ENCODE data around the gene SUOX. TPM values are rescaled to one million over a fixed set of nuclear protein-coding genes. Genes with fewer than 3 reads are reported as not detected.

SUOX gene
- polyA plus RNA-seq, 1 donor from 2014 or later, result 13.1 TPM

DNA sequence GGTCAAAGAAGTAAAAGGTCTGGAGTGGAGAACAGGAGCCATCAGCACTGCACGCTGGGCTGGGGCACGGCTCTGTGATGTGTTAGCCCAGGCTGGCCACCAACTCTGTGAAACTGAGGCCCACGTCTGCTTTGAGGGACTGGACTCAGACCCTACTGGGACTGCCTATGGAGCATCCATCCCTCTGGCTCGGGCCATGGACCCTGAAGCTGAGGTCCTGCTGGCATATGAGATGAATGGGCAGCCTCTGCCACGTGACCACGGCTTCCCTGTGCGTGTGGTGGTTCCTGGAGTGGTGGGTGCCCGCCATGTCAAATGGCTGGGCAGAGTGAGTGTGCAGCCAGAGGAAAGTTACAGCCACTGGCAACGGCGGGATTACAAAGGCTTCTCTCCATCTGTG, 7.1 kb downstream of the SUOX start:
- no peaks in the 10 kb centered on the region for H3K9me2 ChIP-seq (ENCODE audit: insufficient read depth, low read length)
- H2AFZ ChIP-seq (ENCODE audit: low read depth, low read length), result no peak overlapping the region
- no peak overlapping the region for H3K4me2 ChIP-seq (ENCODE audit: low read length)
- H3K4me3 ChIP-seq (ENCODE audit: low read length), result no peak overlapping the region
- H3K9ac ChIP-seq (ENCODE audit: low read length), result no peak overlapping the region
- no peaks in the 10 kb centered on the region for H4K20me1 ChIP-seq (ENCODE audit: insufficient read depth)
- H3K27me3 ChIP-seq (ENCODE audit: insufficient read depth, low read depth, low read length), result no peaks in the 10 kb centered on the region
- no peak overlapping the region for H3K27ac ChIP-seq (ENCODE audit: low read length)
- H3K79me2 ChIP-seq (replicated peaks; ENCODE audit: insufficient read depth, low read length), result no peaks in the 10 kb centered on the region
- TF ChIP-seq TAF1 (IDR thresholded peaks at IDR 0.05; ENCODE audit: low read depth), result no peak
- no peak for TF ChIP-seq REST (IDR thresholded peaks at IDR 0.05; ENCODE audit: borderline replicate concordance)
- TF ChIP-seq RAD21 (conservative IDR thresholded peaks at IDR 0.05), result no peak
- no peak for TF ChIP-seq POLR2AphosphoS5 (IDR thresholded peaks at IDR 0.05)
- TF ChIP-seq SMC3 (conservative IDR thresholded peaks at IDR 0.05; ENCODE audit: poor library complexity), result no peak
- no peak for TF ChIP-seq EZH2 (IDR thresholded peaks at IDR 0.05; ENCODE audit: borderline replicate concordance, insufficient read depth, low read length, poor library complexity, severe bottlenecking)
- TF ChIP-seq CTCF (IDR thresholded peaks at IDR 0.05; ENCODE audit: poor library complexity, severe bottlenecking), result no peak
- TF ChIP-seq EP300 (conservative IDR thresholded peaks at IDR 0.05; ENCODE audit: poor library complexity, severe bottlenecking), result no peak
- no peak for TF ChIP-seq MXI1 (conservative IDR thresholded peaks at IDR 0.05; ENCODE audit: poor library complexity, severe bottlenecking)
- H3F3A ChIP-seq (ENCODE audit: insufficient read depth, low read length, poor library complexity, severe bottlenecking), result no peaks in the 10 kb centered on the region
- H3K36me3 ChIP-seq (ENCODE audit: insufficient read depth, low read length), result no peaks in the 10 kb centered on the region
- no peaks in the 10 kb centered on the region for H3K9me3 ChIP-seq (ENCODE audit: low read length)

DNA sequence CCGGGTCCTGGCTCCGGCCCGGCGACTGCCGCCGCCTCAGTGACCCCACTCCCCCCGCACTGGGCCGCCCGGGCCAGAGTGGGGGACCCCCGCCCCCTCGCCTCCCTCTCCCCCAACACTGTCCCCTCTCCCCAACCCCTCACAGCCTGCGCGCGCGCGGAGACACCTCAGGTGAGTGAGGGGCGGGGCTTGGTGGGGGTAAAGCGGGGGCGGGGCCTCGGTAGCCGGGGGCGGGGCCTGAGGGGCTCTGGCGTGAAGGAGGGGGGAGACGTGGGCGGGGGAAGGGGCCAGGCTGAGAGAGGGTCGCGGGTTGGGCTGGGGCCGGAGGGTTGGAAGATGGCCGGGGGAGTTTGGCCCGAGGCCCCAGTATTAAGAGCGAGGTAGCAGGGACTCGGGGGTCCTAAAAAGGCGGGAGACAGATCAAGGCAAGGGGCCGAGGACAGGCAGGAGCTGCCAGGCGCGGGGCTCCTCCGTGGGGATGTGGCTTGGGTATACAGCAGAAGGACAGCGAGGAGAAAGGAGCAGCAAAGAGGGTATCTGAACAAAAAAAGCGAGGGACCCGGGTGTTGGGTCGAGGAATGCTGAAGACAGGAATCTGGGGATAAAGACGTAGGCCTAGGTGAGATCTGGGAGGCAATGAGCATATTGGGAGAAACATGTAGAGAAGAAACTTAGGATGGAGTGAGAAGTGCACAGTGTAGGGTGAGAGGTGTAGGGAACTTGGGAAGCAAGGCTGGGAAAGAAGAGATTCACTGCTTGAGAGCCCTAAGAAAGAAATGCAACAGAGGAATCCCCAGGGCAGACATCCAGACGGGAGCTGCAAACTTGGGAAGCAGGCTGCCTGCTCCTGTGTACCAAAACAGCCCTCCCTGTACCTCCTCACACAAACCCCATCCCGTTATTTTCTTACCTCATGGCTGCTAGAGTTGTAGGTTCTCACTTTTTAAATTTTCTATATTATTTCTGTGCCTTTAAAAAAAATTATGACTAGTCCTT, 10.8 kb downstream of the SUOX start:
- H3K4me2 ChIP-seq (ENCODE audit: low read length), result peak overlapping the region; percentile 74
- H3F3A ChIP-seq (ENCODE audit: insufficient read depth, low read length, poor library complexity, severe bottlenecking), result no peaks in the 10 kb centered on the region
- no peaks in the 10 kb centered on the region for H3K9me3 ChIP-seq (ENCODE audit: low read length)
- no peaks in the 10 kb centered on the region for H4K20me1 ChIP-seq (ENCODE audit: insufficient read depth)
- H3K9me2 ChIP-seq (ENCODE audit: insufficient read depth, low read length), result no peaks in the 10 kb centered on the region
- H3K27ac ChIP-seq (ENCODE audit: low read length), result peak overlapping the region; percentile 71
- no peaks in the 10 kb centered on the region for H3K27me3 ChIP-seq (ENCODE audit: insufficient read depth, low read depth, low read length)
- no peak for TF ChIP-seq REST (IDR thresholded peaks at IDR 0.05; ENCODE audit: borderline replicate concordance)
- no peak for TF ChIP-seq EZH2 (IDR thresholded peaks at IDR 0.05; ENCODE audit: borderline replicate concordance, insufficient read depth, low read length, poor library complexity, severe bottlenecking)
- TF ChIP-seq EP300 (conservative IDR thresholded peaks at IDR 0.05; ENCODE audit: poor library complexity, severe bottlenecking), result no peak
- peak; percentile 15 for TF ChIP-seq POLR2AphosphoS5 (IDR thresholded peaks at IDR 0.05)
- peak; percentile 29 for TF ChIP-seq TAF1 (IDR thresholded peaks at IDR 0.05; ENCODE audit: low read depth)
- TF ChIP-seq RAD21 (conservative IDR thresholded peaks at IDR 0.05), result no peak
- no peak for TF ChIP-seq CTCF (IDR thresholded peaks at IDR 0.05; ENCODE audit: poor library complexity, severe bottlenecking)
- peak; percentile 28 for TF ChIP-seq MXI1 (conservative IDR thresholded peaks at IDR 0.05; ENCODE audit: poor library complexity, severe bottlenecking)
- peak; percentile 17 for TF ChIP-seq SMC3 (conservative IDR thresholded peaks at IDR 0.05; ENCODE audit: poor library complexity)
- H3K79me2 ChIP-seq (replicated peaks; ENCODE audit: insufficient read depth, low read length), result no peaks in the 10 kb centered on the region
- H2AFZ ChIP-seq (ENCODE audit: low read depth, low read length), result peak overlapping the region; percentile 59
- peak overlapping the region; percentile 82 for H3K9ac ChIP-seq (ENCODE audit: low read length)
- H3K4me3 ChIP-seq (ENCODE audit: low read length), result peak overlapping the region; percentile 82
- no peaks in the 10 kb centered on the region for H3K36me3 ChIP-seq (ENCODE audit: insufficient read depth, low read length)
